ENCODE measurements around the gene DOCK1.

Gene DOCK1

GRCh38 chr10:126940670-126941310 lies 35.6 kb downstream of the DOCK1 start:
- Histone ChIP-seq H4K20me1 (ENCODE audit: insufficient read depth, low read length) (no peaks in the 10 kb centered on the region), H2AFZ (ENCODE audit: low read depth, low read length) (no peak overlapping the region), H3K4me2 (ENCODE audit: insufficient read depth, low read length) (no peak overlapping the region), H3K27me3 (ENCODE audit: insufficient read depth, low read length, poor library complexity) (no peaks in the 10 kb centered on the region), H3K4me1 (ENCODE audit: insufficient read depth, low read length) (no peaks in the 10 kb centered on the region), H3K79me2 (ENCODE audit: insufficient read depth, low read length) (no peaks in the 10 kb centered on the region), H3K9ac (ENCODE audit: low read depth, low read length) (no peak overlapping the region), H3K27ac (ENCODE audit: low read length) (no peak overlapping the region), H3K9me3 (ENCODE audit: insufficient read depth, low read length, severe bottlenecking) (no peaks in the 10 kb centered on the region), H3K4me3 (ENCODE audit: low read depth in 1 of 2, low read length in 2 of 2) (no peak overlapping the region), H3K36me3 (ENCODE audit: insufficient read depth, low read length) (no peaks in the 10 kb centered on the region)
- ATAC-seq (ENCODE audit: insufficient read depth, low read depth) (no peak), DNase-seq (no peak)
- TF ChIP-seq EZH2 (IDR thresholded peaks at IDR 0.05; ENCODE audit: borderline replicate concordance, low read depth, low read length, severe bottlenecking) (no peak), CTCF (IDR thresholded peaks at IDR 0.05; ENCODE audit: borderline replicate concordance, extremely low read depth, low read length, poor library complexity, severe bottlenecking) (no peak)

- no peaks in the 10 kb centered on the region for H3K27me3 ChIP-seq (ENCODE audit: insufficient read depth, low read length, poor library complexity)
- no peak for DNase-seq
- H3K36me3 ChIP-seq (ENCODE audit: insufficient read depth, low read length) = no peaks in the 10 kb centered on the region
- no peak overlapping the region for H3K27ac ChIP-seq (ENCODE audit: low read length)
- no peak overlapping the region for H2AFZ ChIP-seq (ENCODE audit: low read depth, low read length)
- H3K9ac ChIP-seq (ENCODE audit: low read depth, low read length) = no peak overlapping the region
- H3K4me1 ChIP-seq (ENCODE audit: insufficient read depth, low read length) = no peaks in the 10 kb centered on the region
- no peak overlapping the region for H3K4me2 ChIP-seq (ENCODE audit: insufficient read depth, low read length)
- H4K20me1 ChIP-seq (ENCODE audit: insufficient read depth, low read length) = no peaks in the 10 kb centered on the region
- H3K79me2 ChIP-seq (ENCODE audit: insufficient read depth, low read length) = no peaks in the 10 kb centered on the region
- H3K4me3 ChIP-seq (ENCODE audit: low read depth in 1 of 2, low read length in 2 of 2) = no peak overlapping the region
- peaks cover 14% of the 10 kb centered on the region for H3K9me3 ChIP-seq (ENCODE audit: insufficient read depth, low read length, severe bottlenecking)
- ATAC-seq (ENCODE audit: insufficient read depth, low read depth) = no peak
- no peak for TF ChIP-seq CTCF (IDR thresholded peaks at IDR 0.05; ENCODE audit: borderline replicate concordance, extremely low read depth, low read length, poor library complexity, severe bottlenecking)
- no peak for TF ChIP-seq EZH2 (IDR thresholded peaks at IDR 0.05; ENCODE audit: borderline replicate concordance, low read depth, low read length, severe bottlenecking)
Measured at GRCh38 chr10:126944191-126944590, 39.0 kb downstream of the DOCK1 start.

GRCh38 chr10:126945351-126946030 lies 40.3 kb downstream of the DOCK1 start:
- Histone ChIP-seq H3K36me3 (ENCODE audit: insufficient read depth, low read length) (no peaks in the 10 kb centered on the region), H3K4me2 (ENCODE audit: insufficient read depth, low read length) (no peak overlapping the region)

More at GRCh38 chr10:126945351-126946030, 40.3 kb downstream of the DOCK1 start:
- Histone ChIP-seq H2AFZ (ENCODE audit: low read depth, low read length) (no peak overlapping the region), H3K79me2 (ENCODE audit: insufficient read depth, low read length) (no peaks in the 10 kb centered on the region), H3K9ac (ENCODE audit: low read depth, low read length) (no peak overlapping the region), H3K27me3 (ENCODE audit: insufficient read depth, low read length, poor library complexity) (no peaks in the 10 kb centered on the region), H3K4me3 (ENCODE audit: low read depth in 1 of 2, low read length in 2 of 2) (no peak overlapping the region), H3K4me1 (ENCODE audit: insufficient read depth, low read length) (no peaks in the 10 kb centered on the region), H3K9me3 (ENCODE audit: insufficient read depth, low read length, severe bottlenecking) (peaks cover 18% of the 10 kb centered on the region), H4K20me1 (ENCODE audit: insufficient read depth, low read length) (no peaks in the 10 kb centered on the region), H3K27ac (ENCODE audit: low read length) (no peak overlapping the region)
- DNase-seq = no peak
- no peak for TF ChIP-seq CTCF (IDR thresholded peaks at IDR 0.05; ENCODE audit: borderline replicate concordance, extremely low read depth, low read length, poor library complexity, severe bottlenecking)
- no peak for TF ChIP-seq EZH2 (IDR thresholded peaks at IDR 0.05; ENCODE audit: borderline replicate concordance, low read depth, low read length, severe bottlenecking)
- no peak for ATAC-seq (ENCODE audit: insufficient read depth, low read depth)

Data from DND-41 (cell line).